ENCODE data around the gene FILIP1.

GRCh38 chr6:75512591-75512990 is 19.0 kb upstream of the FILIP1 start:
- TF ChIP-seq GATA3 (IDR thresholded peaks at IDR 0.05; ENCODE audit: low read depth, low read length) (no peak), GATA2 (IDR thresholded peaks at IDR 0.05; ENCODE audit: low read depth, low read length) (no peak)
